ENCODE measurements around the gene POLA1. TPM values are rescaled to one million over a fixed set of nuclear protein-coding genes. Genes with fewer than 3 reads are reported as not detected.

POLA1 gene
- total and polyA plus RNA-seq, 2 donors from 2014 or later = 2.2 to 9.7 TPM

DNA sequence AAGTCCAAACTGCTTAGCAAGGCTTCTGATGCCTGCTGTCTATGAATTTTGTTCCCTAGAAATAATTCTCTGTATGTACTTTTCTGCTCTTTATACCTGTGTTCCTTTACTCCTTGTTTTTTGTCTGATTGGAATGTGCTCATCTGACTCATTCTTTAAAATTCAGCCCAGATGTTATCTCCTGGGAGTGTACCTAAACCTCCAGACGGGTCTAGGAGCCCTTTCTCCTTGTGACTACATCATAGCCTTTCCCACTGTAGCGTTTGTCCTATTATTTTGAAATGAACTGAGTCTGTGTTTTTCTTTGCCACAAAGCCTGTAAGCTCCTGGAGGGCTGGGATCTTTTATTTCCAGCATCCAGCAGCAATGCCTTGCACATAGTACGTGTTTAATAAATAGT lies 26.3 kb downstream of the POLA1 start:
- Histone ChIP-seq H3K27ac (ENCODE audit: low read depth in 2 of 2, low read length in 2 of 2) (no peak overlapping the region), H3K9ac (ENCODE audit: low read length in 3 of 3) (no peak overlapping the region), H3K36me3 (ENCODE audit: control insufficient read depth in 2 of 3, insufficient read depth in 3 of 3, low read length in 3 of 3) (peaks cover 0 to 9% (median 3%) of the 10 kb centered on the region in 3 donors), H3K27me3 (ENCODE audit: control insufficient read depth, insufficient read depth, low read length) (no peaks in the 10 kb centered on the region), H3K9me3 (ENCODE audit: control insufficient read depth in 2 of 3, insufficient read depth in 1 of 3, low read length in 3 of 3) (no peaks in the 10 kb centered on the region), H3K4me3 (ENCODE audit: low read length in 3 of 3) (no peak overlapping the region), H3K4me1 (ENCODE audit: control insufficient read depth in 2 of 3, insufficient read depth in 2 of 3, low read depth in 1 of 3, low read length in 3 of 3) (no peaks in the 10 kb centered on the region)
- intact Hi-C loops (cut with DNase I) = no loop called here
- FAIRE-seq = no peak
- TF ChIP-seq, protein P1, sequence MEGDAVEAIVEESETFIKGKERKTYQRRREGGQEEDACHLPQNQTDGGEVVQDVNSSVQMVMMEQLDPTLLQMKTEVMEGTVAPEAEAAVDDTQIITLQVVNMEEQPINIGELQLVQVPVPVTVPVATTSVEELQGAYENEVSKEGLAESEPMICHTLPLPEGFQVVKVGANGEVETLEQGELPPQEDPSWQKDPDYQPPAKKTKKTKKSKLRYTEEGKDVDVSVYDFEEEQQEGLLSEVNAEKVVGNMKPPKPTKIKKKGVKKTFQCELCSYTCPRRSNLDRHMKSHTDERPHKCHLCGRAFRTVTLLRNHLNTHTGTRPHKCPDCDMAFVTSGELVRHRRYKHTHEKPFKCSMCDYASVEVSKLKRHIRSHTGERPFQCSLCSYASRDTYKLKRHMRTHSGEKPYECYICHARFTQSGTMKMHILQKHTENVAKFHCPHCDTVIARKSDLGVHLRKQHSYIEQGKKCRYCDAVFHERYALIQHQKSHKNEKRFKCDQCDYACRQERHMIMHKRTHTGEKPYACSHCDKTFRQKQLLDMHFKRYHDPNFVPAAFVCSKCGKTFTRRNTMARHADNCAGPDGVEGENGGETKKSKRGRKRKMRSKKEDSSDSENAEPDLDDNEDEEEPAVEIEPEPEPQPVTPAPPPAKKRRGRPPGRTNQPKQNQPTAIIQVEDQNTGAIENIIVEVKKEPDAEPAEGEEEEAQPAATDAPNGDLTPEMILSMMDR (IDR thresholded peaks at IDR 0.05; ENCODE audit: borderline replicate concordance, extremely low read depth, insufficient read depth) = no peak
- DNase-seq = no peak

DNA sequence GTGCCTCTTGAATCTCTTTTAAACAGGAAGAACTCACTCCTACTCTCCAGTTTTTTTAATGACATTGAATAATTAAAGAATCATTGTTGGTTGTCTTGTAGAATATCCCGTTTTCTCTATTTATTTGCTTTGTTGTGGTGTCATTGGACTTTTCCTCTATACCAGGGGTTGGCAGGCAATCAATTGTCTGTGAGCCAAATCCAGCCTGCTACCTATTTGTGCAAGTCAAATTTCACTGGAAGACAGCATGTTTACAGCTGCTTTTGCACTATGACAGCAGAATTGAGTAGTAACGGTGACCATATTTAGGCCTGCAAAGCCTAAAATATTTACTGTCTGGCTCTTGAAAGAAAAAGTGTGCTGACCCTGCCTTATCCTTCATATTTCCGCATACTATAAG lies 34.8 kb downstream of the POLA1 start:
- Histone ChIP-seq H3K36me3 (ENCODE audit: control insufficient read depth in 2 of 3, insufficient read depth in 3 of 3, low read length in 3 of 3) (peaks cover 0 to 3% (median 0%) of the 10 kb centered on the region in 3 donors), H3K4me1 (ENCODE audit: control insufficient read depth in 2 of 3, insufficient read depth in 2 of 3, low read depth in 1 of 3, low read length in 3 of 3) (no peaks in the 10 kb centered on the region), H3K9ac (ENCODE audit: low read length in 3 of 3) (no peak overlapping the region), H3K9me3 (ENCODE audit: control insufficient read depth in 2 of 3, insufficient read depth in 1 of 3, low read length in 3 of 3) (no peaks in the 10 kb centered on the region), H3K27ac (ENCODE audit: low read depth in 2 of 2, low read length in 2 of 2) (no peak overlapping the region), H3K4me3 (ENCODE audit: low read length in 3 of 3) (no peak overlapping the region), H3K27me3 (ENCODE audit: control insufficient read depth, insufficient read depth, low read length) (no peaks in the 10 kb centered on the region)
- TF ChIP-seq, protein P1 (IDR thresholded peaks at IDR 0.05; ENCODE audit: borderline replicate concordance, extremely low read depth, insufficient read depth) = no peak
- intact Hi-C loops (cut with DNase I) = no loop called here
- no peak for DNase-seq
- FAIRE-seq = no peak

GRCh38 chrX:24732766-24733500 lies 39.2 kb downstream of the POLA1 start:
- TF ChIP-seq, protein P1 (IDR thresholded peaks at IDR 0.05; ENCODE audit: borderline replicate concordance, extremely low read depth, insufficient read depth) = no peak
- no peaks in the 10 kb centered on the region for H3K9me3 ChIP-seq (ENCODE audit: control insufficient read depth in 2 of 3, insufficient read depth in 1 of 3, low read length in 3 of 3)
- H3K36me3 ChIP-seq (ENCODE audit: control insufficient read depth in 2 of 3, insufficient read depth in 3 of 3, low read length in 3 of 3) = peaks cover 0 to 3% (median 0%) of the 10 kb centered on the region in 3 donors
- H3K4me3 ChIP-seq (ENCODE audit: low read length in 3 of 3) = no peak overlapping the region
- FAIRE-seq (no peak), DNase-seq (peak in 1 of 5 donors; percentile 0)
- intact Hi-C loops (cut with DNase I) = no loop called here
- no peaks in the 10 kb centered on the region for H3K4me1 ChIP-seq (ENCODE audit: control insufficient read depth in 2 of 3, insufficient read depth in 2 of 3, low read depth in 1 of 3, low read length in 3 of 3)
- no peak overlapping the region for H3K27ac ChIP-seq (ENCODE audit: low read depth in 2 of 2, low read length in 2 of 2)
- no peaks in the 10 kb centered on the region for H3K27me3 ChIP-seq (ENCODE audit: control insufficient read depth, insufficient read depth, low read length)
- no peak overlapping the region for H3K9ac ChIP-seq (ENCODE audit: low read length in 3 of 3)

Data from kidney (tissue), 14 donors.